K562 (cell line): Measurements from ENCODE around the gene PRPSAP1. TPM values are rescaled to one million over a fixed set of nuclear protein-coding genes. Genes with fewer than 3 reads are reported as not detected.
A peak's percentile ranks its signal among the peaks of the same experiment; 100 is the strongest.

Source experiments
- CREB3L1 ChIP-seq: fragments of 450-650 bp; IDR thresholded peaks from 2 replicates; pipeline ENCODE4 v1.6.1; 2014; ENCODE audit warnings: low read depth, mild to moderate bottlenecking, moderate library complexity, borderline replicate concordance
- ERF ChIP-seq: fragments of 450-650 bp; formaldehyde crosslinking; IDR thresholded peaks from 2 replicates; pipeline ENCODE4 v1.4.0; 2020; ENCODE audit warnings: mild to moderate bottlenecking, mixed read lengths
- ETS1 ChIP-seq: conservative IDR thresholded peaks from 2 replicates; pipeline ENCODE4 v1.6.1; 2011; ENCODE audit warnings: low read depth, mild to moderate bottlenecking, low read length; ENCODE audit not compliant: control insufficient read depth
- HES1 ChIP-seq: fragments of 450-650 bp; IDR thresholded peaks from 2 replicates; pipeline ENCODE4 v1.6.1; 2016; ENCODE audit warnings: low read depth, mild to moderate bottlenecking, moderate library complexity
- MCM5 ChIP-seq: fragments of 450-650 bp; IDR thresholded peaks from 2 replicates; pipeline ENCODE4 v1.6.1; 2016; ENCODE audit warnings: low read depth
- PHF8 ChIP-seq: fragments of 200-600 bp; sonication (generic); IDR thresholded peaks from 2 replicates; pipeline ENCODE4 v1.6.1; 2012; ENCODE audit warnings: mixed run types, mild to moderate bottlenecking, inconsistent platforms, low read length, moderate library complexity, borderline replicate concordance
- TAF7 ChIP-seq: fragments of 450-650 bp; IDR thresholded peaks from 2 replicates; pipeline ENCODE4 v1.6.1; 2016; ENCODE audit warnings: missing genetic modification characterization, missing compliant biosample characterization
- ZNF280A ChIP-seq: fragments of 450-650 bp; IDR thresholded peaks from 2 replicates; pipeline ENCODE4 v1.6.1; 2018; ENCODE audit warnings: mild to moderate bottlenecking, low read depth; ENCODE audit not compliant: partially characterized antibody
- ZNF318 ChIP-seq, 2 experiments: fragments of 450-650 bp; IDR thresholded peaks; 2 replicates each; pipeline ENCODE4 v1.6.1; 2016; ENCODE audit warnings: mild to moderate bottlenecking in 2 of 2, borderline replicate concordance in 1 of 2, low read depth in 1 of 2, moderate library complexity in 1 of 2
- polyA plus RNA-seq, 8 experiments: library from polyadenylated mRNA; depleted of rRNA in 4 of 8; stranded (reverse) in 5 of 8; unstranded in 3 of 8; fragments of >200 nt; fragmentation: Nextera tagmentation in 2 of 8; fragmentation: Illumina TruSeq in 1 of 8; extraction: Ambion mirVana in 2 of 8; extraction: Trizol in 1 of 8; gene quantifications; 2 replicates each; pipeline versions ENCODE4 v1.2.1 to v1.2.3, GENCODE V29; 2011 to 2014; ENCODE audit warnings: inconsistent platforms in 1 of 8, missing spikeins in 1 of 8
- total RNA-seq, 7 experiments: library from RNA; depleted of rRNA in 6 of 7; stranded (reverse); fragments of >200 nt in 6 of 7; fragmentation: Illumina TruSeq in 2 of 7; extraction: Trizol in 2 of 7; gene quantifications; 2 replicates each; pipeline versions ENCODE4 v1.2.1 to v1.2.3, GENCODE V29; 2011 to 2021; ENCODE audit warnings: low replicate concordance in 1 of 7
- TF ChIP-seq, protein P1 (sequence below): fragments of 450-650 bp; formaldehyde crosslinking; IDR thresholded peaks from 2 replicates; pipeline ENCODE4 v1.4.0; 2022; ENCODE audit warnings: missing genetic modification characterization

The PRPSAP1 gene
- total and polyA plus RNA-seq, 9 of the 15 experiments (the other 6 are each of a cell fraction or from before 2014, with no cell fraction given): 21.9 to 77.1 (median 40.8) TPM

GRCh38 chr17:76384222-76384986 is 30.7 kb upstream of the PRPSAP1 start, which contains the start of gene SPHK1 (continued):
- no peak for TF ChIP-seq ZNF318 (IDR thresholded peaks at IDR 0.05; ENCODE audit: borderline replicate concordance in 1 of 2, low read depth in 1 of 2)
- peak; percentile 68; the same call in 1 of the 2 replicates for TF ChIP-seq PHF8
- no peak for TF ChIP-seq HES1
- 0 out of 2 replicates have a peak, but pooled peaks have one; percentile 15 for TF ChIP-seq ERF (CRISPR knock-in tag)
- TF ChIP-seq, protein P1, sequence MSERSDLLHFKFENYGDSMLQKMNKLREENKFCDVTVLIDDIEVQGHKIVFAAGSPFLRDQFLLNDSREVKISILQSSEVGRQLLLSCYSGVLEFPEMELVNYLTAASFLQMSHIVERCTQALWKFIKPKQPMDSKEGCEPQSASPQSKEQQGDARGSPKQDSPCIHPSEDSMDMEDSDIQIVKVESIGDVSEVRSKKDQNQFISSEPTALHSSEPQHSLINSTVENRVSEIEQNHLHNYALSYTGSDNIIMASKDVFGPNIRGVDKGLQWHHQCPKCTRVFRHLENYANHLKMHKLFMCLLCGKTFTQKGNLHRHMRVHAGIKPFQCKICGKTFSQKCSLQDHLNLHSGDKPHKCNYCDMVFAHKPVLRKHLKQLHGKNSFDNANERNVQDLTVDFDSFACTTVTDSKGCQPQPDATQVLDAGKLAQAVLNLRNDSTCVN (CRISPR knock-in tag): no peak
- TF ChIP-seq ZNF280A: no peak
- TF ChIP-seq CREB3L1: no peak; the same call in none of the 2 replicates
- no peak for TF ChIP-seq ETS1
- TF ChIP-seq TAF7 (tag): no peak
- no peak for TF ChIP-seq MCM5
